Adrenal gland (tissue), 12 donors: ENCODE data around the gene ANO2. TPM values are rescaled to one million over a fixed set of nuclear protein-coding genes. Genes with fewer than 3 reads are reported as not detected.
"Not testable (repeated sequence)": the region's sequence is repeated elsewhere in the genome, so short reads cannot be mapped to it uniquely, and the experiment has no call there.

Experiments
- DNase-seq, 7 donors: peaks; one replicate each; pipeline ENCODE4 v3.0.0-alpha.2; 2019 to 2020
- H3K27ac ChIP-seq, 5 donors: fragments of 200-600 bp; sonication (generic) in 4 of 5; 1 replicate in 3 of 5; 2 replicates in 2 of 5; pipeline versions ENCODE4 v1.5.1 to v1.8.0; 2016 to 2020; ENCODE audit warnings: mild to moderate bottlenecking in 1 of 5
- H3K27me3 ChIP-seq: fragments of 200-600 bp; 2 replicates; pipeline ENCODE4 v1.8.0; 2021
- H3K36me3 ChIP-seq, 2 donors: fragments of 200-600 bp; replicated peaks in 1 of 2; 1 replicate in 1 of 2; 2 replicates in 1 of 2; pipeline versions ENCODE4 v1.5.1 to v1.8.0; 2018 to 2022
- H3K4me1 ChIP-seq, 2 donors: fragments of 200-600 bp; replicated peaks in 1 of 2; 1 replicate in 1 of 2; 2 replicates in 1 of 2; pipeline versions ENCODE4 v1.5.1 to v1.8.0; 2018 to 2021
- H3K4me3 ChIP-seq, 4 donors: fragments of 200-600 bp; sonication (generic) in 3 of 4; one replicate each; pipeline ENCODE4 v1.5.1; 2016 to 2018
- H3K9me3 ChIP-seq, 3 donors: fragments of 200-600 bp; sonication (generic) in 1 of 3; replicated peaks in 1 of 3; 1 replicate in 2 of 3; 2 replicates in 1 of 3; pipeline versions ENCODE4 v1.5.1 to v1.8.0; 2016 to 2021
- POLR2A ChIP-seq, 2 donors: fragments of 450-650 bp; IDR thresholded peaks; one replicate each; pipeline ENCODE4 v1.6.1; 2017; ENCODE audit warnings: antibody characterized with exemption in 2 of 2, mild to moderate bottlenecking in 2 of 2, moderate library complexity in 1 of 2
- WGBS, 4 donors: extraction: QIAGEN DNeasy Blood & Tissue Kit in 2 of 4; methylation state at CpG; one replicate each; pipeline versions ENCODE4 v1.1.5 to v1.1.7; 2013 to 2017; 5-methylcytosine and 5-hydroxymethylcytosine counted together
- intact Hi-C, 2 donors: fragments of 100-400 bp; cut with DNase I; formaldehyde crosslinking; loops; one replicate each; pipeline versions ENCODE4 v1.14.1 to v1.15.0; 2022 to 2023
- polyA plus RNA-seq, 3 donors: library from polyadenylated mRNA; stranded (reverse); fragments of 200-250 nt in 2 of 3; fragments of 350-450 nt in 1 of 3; fragmentation: Illumina TruSeq in 1 of 3; extraction: RNeasy Lipid Tissue Mini Kit (QIAGEN cat#74804) in 1 of 3; gene quantifications; one replicate each; pipeline ENCODE4 v1.2.3, GENCODE V29; 2013 to 2014
- total RNA-seq, 9 donors: library from RNA; depleted of rRNA in 4 of 9; stranded (reverse); fragments of >200 nt in 4 of 9; fragments of 120-200 nt in 1 of 9; fragmentation: NEBNext Ultra II Directional in 1 of 9; extraction: Animal tissue kit (Norgen Biotek cat#: 25700) in 1 of 9; gene quantifications; one replicate each; pipeline versions ENCODE4 v1.1.0 to v1.2.4, GENCODE V29; 2013 to 2023
- TF ChIP-seq, protein P1 (sequence below), 6 experiments: fragments of 450-650 bp in 4 of 6; fragments of 200-600 bp in 2 of 6; sonication (generic) in 1 of 6; IDR thresholded peaks; 1 replicate in 5 of 6; 2 replicates in 1 of 6; pipeline versions ENCODE4 v1.5.1 to v1.8.0; 2016 to 2021; ENCODE audit warnings: antibody characterized with exemption in 6 of 6, mild to moderate bottlenecking in 2 of 6, moderate library complexity in 1 of 6
- donor health status: healthy with polysubstance abuse.
- donor health status: Bipolar disorder and iron deficiency.
- donor health status: DM: yes; HTN: yes; CAD: no.
- donor health status: DM: no; HTN: no; CAD: no.
- donor health status: DM: no; HTN: no; CAD: no.
- donor health status: DM: yes; HTN: yes; CAD: no.

ANO2 gene
- total and polyA plus RNA-seq, 12 donors: 0.17 to 1.8 (median 0.88) TPM; not detected in 1

DNA sequence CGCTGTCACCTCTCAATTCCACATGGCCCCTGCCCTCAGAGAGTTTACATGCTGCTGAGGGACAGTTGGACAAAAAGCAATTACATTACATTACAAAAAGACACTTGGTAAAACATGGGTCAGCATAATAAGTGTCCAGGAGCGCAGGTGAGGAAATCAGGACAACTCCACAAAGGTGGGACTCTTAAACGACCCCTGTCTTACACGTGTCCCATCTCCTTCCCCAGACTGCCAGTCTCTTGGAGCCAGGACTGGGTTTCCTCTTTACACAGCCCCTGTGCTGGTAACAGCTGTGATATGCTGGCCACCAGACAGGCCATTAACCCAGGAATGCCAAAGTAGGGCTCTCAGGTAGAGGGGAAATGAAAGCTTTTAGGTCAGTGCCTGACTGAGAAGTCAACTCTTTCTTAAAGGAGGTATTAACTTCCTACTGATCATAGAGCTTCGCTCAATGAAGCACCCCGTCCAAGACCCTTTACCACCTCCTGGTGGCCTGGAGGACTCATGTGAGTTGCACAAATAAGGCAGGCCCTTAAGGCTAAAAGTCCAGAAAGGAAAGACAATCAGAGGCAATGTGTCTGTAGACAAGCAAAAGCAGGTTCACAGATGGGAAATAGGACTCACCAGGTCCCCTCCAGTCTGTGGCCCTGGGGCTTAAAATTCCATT is 55.5 kb downstream of the ANO2 start:
- WGBS, 4 donors: 71 to 82% (median 78%) methylated on average over 6 of the region's 6 CpGs
- intact Hi-C loops: no loop called here
- Histone ChIP-seq H3K9me3 (no peaks in the 10 kb centered on the region), H3K27ac (no peak overlapping the region), H3K36me3 (no peaks in the 10 kb centered on the region), H3K4me1 (no peaks in the 10 kb centered on the region), H3K4me3 (no peak overlapping the region), H3K27me3 (no peaks in the 10 kb centered on the region)
- no peak for TF ChIP-seq POLR2A (IDR thresholded peaks at IDR 0.05)
- TF ChIP-seq, protein P1, sequence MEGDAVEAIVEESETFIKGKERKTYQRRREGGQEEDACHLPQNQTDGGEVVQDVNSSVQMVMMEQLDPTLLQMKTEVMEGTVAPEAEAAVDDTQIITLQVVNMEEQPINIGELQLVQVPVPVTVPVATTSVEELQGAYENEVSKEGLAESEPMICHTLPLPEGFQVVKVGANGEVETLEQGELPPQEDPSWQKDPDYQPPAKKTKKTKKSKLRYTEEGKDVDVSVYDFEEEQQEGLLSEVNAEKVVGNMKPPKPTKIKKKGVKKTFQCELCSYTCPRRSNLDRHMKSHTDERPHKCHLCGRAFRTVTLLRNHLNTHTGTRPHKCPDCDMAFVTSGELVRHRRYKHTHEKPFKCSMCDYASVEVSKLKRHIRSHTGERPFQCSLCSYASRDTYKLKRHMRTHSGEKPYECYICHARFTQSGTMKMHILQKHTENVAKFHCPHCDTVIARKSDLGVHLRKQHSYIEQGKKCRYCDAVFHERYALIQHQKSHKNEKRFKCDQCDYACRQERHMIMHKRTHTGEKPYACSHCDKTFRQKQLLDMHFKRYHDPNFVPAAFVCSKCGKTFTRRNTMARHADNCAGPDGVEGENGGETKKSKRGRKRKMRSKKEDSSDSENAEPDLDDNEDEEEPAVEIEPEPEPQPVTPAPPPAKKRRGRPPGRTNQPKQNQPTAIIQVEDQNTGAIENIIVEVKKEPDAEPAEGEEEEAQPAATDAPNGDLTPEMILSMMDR (IDR thresholded peaks at IDR 0.05): no peak
- DNase-seq: no peak

DNA sequence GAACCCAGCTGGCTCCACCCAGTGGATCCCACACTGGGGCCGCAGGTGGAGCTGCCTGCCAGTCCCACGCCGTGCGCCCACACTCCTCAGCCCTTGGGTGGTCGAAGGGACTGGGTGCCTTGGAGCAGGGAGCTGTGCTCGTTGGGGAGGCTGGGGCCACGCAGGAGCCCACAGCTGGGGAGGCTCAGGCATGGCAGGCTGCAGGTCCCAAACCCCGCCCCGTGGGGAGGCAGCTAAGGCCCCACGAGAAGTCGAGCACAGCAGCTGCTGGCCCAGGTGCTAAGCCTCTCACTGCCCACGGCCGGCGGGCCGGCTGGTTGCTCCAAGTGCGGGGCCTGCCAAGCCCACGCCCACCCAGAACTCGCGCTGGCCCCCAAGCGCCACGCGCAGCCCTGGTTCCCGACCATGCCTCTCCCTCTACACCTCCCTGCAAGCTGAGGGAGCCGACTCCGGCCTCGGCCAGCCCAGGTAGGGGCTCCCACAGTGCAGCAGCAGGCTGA is 56.2 kb downstream of the ANO2 start:
- H3K4me3 ChIP-seq: no peak overlapping the region
- H3K27ac ChIP-seq: no peak overlapping the region
- no peak for TF ChIP-seq POLR2A (IDR thresholded peaks at IDR 0.05)
- TF ChIP-seq, protein P1 (IDR thresholded peaks at IDR 0.05): no peak
- H3K27me3 ChIP-seq: no peaks in the 10 kb centered on the region
- no peaks in the 10 kb centered on the region for H3K9me3 ChIP-seq
- 84 to 90% (median 87%) methylated on average over 10 to 26 of the region's 26 CpGs for WGBS, 4 donors
- intact Hi-C loops: no loop called here
- DNase-seq: no peak
- H3K36me3 ChIP-seq: no peaks in the 10 kb centered on the region
- H3K4me1 ChIP-seq: no peaks in the 10 kb centered on the region

DNA sequence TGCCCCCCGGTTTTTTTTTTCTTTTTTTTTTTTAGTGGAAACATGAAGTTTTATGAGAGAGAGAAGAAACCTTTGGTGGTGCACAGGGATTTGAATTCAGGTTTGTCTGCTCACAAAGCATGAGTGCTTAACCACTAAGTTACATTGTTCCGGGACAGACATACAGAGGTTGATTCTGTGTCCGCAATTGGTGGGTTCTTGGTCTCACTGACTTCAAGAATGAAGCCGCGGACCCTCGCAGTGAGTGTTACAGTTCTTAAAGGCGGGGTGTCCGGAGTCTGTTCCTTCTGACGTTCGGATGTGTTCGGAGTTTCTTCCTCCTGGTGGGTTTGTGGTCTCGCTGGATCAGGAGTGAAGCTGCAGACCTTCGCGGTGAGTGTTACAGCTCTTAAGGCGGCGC is 57.2 kb downstream of the ANO2 start:
- H3K27me3 ChIP-seq, H3K4me1 ChIP-seq: not testable (repeated sequence)
- 63 to 85% (median 70%) methylated on average over 16 of the region's 16 CpGs for WGBS, 4 donors

DNA sequence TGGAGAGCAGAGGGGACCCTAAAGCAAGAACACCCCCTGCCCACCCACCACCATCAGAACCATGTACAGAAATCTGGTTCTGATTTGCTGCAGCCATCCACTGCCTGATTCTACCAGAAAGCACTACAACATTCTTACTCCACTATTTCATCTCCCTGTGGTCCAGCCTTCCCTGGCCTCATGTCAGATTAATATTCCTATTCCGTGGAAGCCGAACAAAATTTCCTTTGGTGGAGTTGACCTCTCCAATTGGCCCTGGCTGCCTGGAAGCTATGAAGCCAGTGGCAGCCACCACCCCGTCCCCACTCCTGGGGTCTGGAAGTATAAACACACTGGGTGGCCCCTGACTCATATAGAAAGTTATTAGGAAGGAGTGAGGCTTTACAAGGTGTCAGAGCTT is 60.2 kb downstream of the ANO2 start:
- Histone ChIP-seq H3K4me3 (no peak overlapping the region), H3K27ac (no peak overlapping the region), H3K36me3 (no peaks in the 10 kb centered on the region), H3K4me1 (no peaks in the 10 kb centered on the region), H3K27me3 (no peaks in the 10 kb centered on the region), H3K9me3 (no peaks in the 10 kb centered on the region)
- 56 to 71% (median 68%) methylated on average over 3 of the region's 3 CpGs for WGBS, 4 donors
- DNase-seq: no peak
- intact Hi-C loops: no loop called here
- TF ChIP-seq, protein P1 (IDR thresholded peaks at IDR 0.05): no peak
- no peak for TF ChIP-seq POLR2A (IDR thresholded peaks at IDR 0.05)

More for the DNA sequence above, 57.2 kb downstream of the ANO2 start:
- DNase-seq, H3K36me3 ChIP-seq, intact Hi-C loops, H3K9me3 ChIP-seq, H3K27ac ChIP-seq, H3K4me3 ChIP-seq: not testable (repeated sequence)

DNA sequence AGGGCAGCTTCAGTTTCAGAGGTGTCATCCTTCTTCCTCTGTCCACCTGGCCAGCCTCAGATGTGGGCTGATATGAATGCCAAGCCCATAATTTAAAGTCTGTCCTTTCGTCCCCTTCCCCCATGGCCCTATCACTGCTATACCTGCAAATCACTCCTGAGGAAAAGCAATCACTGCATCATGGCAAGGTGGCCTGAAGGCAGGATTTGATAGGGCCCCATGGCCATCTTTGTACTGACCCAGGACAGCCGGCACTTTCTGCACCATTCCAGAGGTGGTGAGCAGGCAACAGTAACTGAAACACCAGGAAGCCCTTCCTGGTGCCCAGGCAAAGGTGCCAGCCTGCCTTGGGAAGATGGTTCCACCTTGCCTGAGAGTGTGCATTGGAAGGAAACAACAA is 60.8 kb downstream of the ANO2 start:
- Histone ChIP-seq H3K4me1 (no peaks in the 10 kb centered on the region), H3K27ac (no peak overlapping the region), H3K27me3 (no peaks in the 10 kb centered on the region), H3K9me3 (no peaks in the 10 kb centered on the region), H3K4me3 (no peak overlapping the region), H3K36me3 (no peaks in the 10 kb centered on the region)
- WGBS, 4 donors: 62 to 73% (median 72%) methylated on average over 1 to 2 of the region's 2 CpGs
- intact Hi-C loops: no loop called here
- TF ChIP-seq, protein P1 (IDR thresholded peaks at IDR 0.05): no peak
- no peak for TF ChIP-seq POLR2A (IDR thresholded peaks at IDR 0.05)
- DNase-seq: no peak
